ENCODE results near the gene CD99.

DNA sequence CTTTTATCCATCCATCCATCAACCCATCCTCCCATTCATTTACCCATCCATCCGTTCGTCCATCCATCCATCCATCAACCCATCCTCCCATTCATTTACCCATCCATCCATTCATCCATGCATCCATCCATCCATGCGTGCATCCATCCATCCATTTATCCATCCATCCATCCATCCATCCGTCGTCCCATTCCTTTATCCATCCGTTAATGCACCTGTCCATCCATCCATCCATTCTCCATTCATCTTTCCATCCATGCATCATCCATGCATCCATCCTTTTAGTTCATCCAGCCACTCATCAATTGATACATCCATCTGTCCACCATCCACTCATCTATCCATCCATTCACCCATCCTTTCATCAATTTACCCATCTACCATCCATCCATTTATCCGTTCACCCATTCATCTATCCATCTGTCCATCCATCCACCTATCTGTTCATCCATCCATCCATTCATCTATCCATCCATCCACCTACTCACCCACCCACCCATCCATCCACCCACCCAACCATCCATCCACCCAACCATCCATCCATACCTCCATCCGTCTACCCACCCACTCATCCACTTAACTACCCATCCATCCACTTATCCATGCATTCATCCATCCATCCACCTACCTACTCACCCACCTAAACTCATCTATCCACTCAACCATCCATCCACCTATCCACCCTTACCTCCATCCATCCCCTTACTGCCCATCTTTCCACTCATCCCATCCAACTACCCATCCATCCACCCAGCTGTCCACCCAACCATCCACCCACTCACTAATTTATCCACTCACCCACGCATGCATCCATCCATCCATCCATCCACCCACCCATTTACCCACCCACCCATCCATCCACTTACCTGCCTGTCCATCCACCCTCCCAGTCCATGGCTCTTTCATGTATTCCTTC lies 9.6 kb downstream of the CD99 start:
- TF ChIP-seq POLR2A (IDR thresholded peaks at IDR 0.05) (no peak), EP300 (IDR thresholded peaks at IDR 0.05) (no peak)
- TF ChIP-seq, protein P1, sequence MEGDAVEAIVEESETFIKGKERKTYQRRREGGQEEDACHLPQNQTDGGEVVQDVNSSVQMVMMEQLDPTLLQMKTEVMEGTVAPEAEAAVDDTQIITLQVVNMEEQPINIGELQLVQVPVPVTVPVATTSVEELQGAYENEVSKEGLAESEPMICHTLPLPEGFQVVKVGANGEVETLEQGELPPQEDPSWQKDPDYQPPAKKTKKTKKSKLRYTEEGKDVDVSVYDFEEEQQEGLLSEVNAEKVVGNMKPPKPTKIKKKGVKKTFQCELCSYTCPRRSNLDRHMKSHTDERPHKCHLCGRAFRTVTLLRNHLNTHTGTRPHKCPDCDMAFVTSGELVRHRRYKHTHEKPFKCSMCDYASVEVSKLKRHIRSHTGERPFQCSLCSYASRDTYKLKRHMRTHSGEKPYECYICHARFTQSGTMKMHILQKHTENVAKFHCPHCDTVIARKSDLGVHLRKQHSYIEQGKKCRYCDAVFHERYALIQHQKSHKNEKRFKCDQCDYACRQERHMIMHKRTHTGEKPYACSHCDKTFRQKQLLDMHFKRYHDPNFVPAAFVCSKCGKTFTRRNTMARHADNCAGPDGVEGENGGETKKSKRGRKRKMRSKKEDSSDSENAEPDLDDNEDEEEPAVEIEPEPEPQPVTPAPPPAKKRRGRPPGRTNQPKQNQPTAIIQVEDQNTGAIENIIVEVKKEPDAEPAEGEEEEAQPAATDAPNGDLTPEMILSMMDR (IDR thresholded peaks at IDR 0.05): no peak
